OCI-LY7 (cell line): ENCODE measurements around the gene CNTN4. TPM values are rescaled to one million over a fixed set of nuclear protein-coding genes. Genes with fewer than 3 reads are reported as not detected.

Experiments
- BruUV-seq: library from RNA; stranded (reverse); fragments of 400-500 nt; replicated peaks from 2 replicates; lab custom pipeline; 2021; lab: Mats Ljungman, UMichigan
- CTCF ChIA-PET: fragments of 300-600 bp; sonication (Branson Sonifier 250); formaldehyde crosslinking; loops from one replicate; lab custom pipeline; 2022; ENCODE audit warnings: antibody characterized with exemption; ENCODE audit not compliant: unreplicated experiment; lab: Charles Lee
- POLR2A ChIA-PET: fragments of 300-600 bp; sonication (Branson Sonifier 250); formaldehyde crosslinking; loops from one replicate; lab custom pipeline; 2022; ENCODE audit warnings: antibody characterized with exemption; lab: Charles Lee
- DNase-seq: peaks from one replicate; pipeline ENCODE4 v3.0.0-alpha.2; 2015; ENCODE audit warnings: low spot score
- H2AFZ ChIP-seq: fragments of 200-600 bp; sonication (generic), shearing (Covaris generic); 2 replicates; pipeline ENCODE4 v1.6.1; 2014; ENCODE audit warnings: mild to moderate bottlenecking, antibody characterized with exemption, low read length, moderate library complexity
- H3K27ac ChIP-seq: fragments of 200-600 bp; sonication (generic); 2 replicates; pipeline ENCODE4 v1.5.1; 2014; ENCODE audit warnings: mixed run types, low read depth, mild to moderate bottlenecking, moderate library complexity, low read length, inconsistent platforms; ENCODE audit not compliant: poor library complexity, severe bottlenecking
- H3K36me3 ChIP-seq: fragments of 200-600 bp; sonication (generic); 2 replicates; pipeline ENCODE4 v1.6.1; 2014; ENCODE audit warnings: mild to moderate bottlenecking, antibody characterized with exemption, low read length, moderate library complexity, mixed read lengths; ENCODE audit not compliant: insufficient read depth
- H3K4me1 ChIP-seq: fragments of 200-600 bp; sonication (generic); 2 replicates; pipeline ENCODE4 v1.5.1; 2014; ENCODE audit warnings: mild to moderate bottlenecking, low read length; ENCODE audit not compliant: insufficient read depth, poor library complexity, severe bottlenecking
- H3K4me2 ChIP-seq: fragments of 200-600 bp; sonication (generic); 2 replicates; pipeline ENCODE4 v1.6.1; 2014; ENCODE audit warnings: mild to moderate bottlenecking, low read length
- H3K4me3 ChIP-seq: fragments of 200-600 bp; sonication (generic); 2 replicates; pipeline ENCODE4 v1.5.1; 2014; ENCODE audit warnings: mild to moderate bottlenecking, low read depth, low read length; ENCODE audit not compliant: poor library complexity, severe bottlenecking
- H3K79me2 ChIP-seq: fragments of 200-600 bp; sonication (generic); 2 replicates; pipeline ENCODE4 v1.6.1; 2016; ENCODE audit warnings: low read depth, mild to moderate bottlenecking, low read length, moderate library complexity, mixed read lengths; ENCODE audit not compliant: insufficient read depth
- H3K9me2 ChIP-seq: fragments of 200-600 bp; sonication (generic); 2 replicates; pipeline ENCODE4 v1.6.1; 2016; ENCODE audit warnings: mild to moderate bottlenecking, low read length, mixed read lengths; ENCODE audit not compliant: insufficient read depth
- H3K9me3 ChIP-seq: fragments of 200-600 bp; sonication (generic); 2 replicates; pipeline ENCODE4 v1.6.1; 2014; ENCODE audit warnings: mild to moderate bottlenecking, mixed run types, low read length, mixed read lengths
- H4K20me1 ChIP-seq: fragments of 200-600 bp; sonication (generic); 2 replicates; pipeline ENCODE4 v1.6.1; 2014; ENCODE audit warnings: mild to moderate bottlenecking, antibody characterized with exemption, low read length, moderate library complexity, mixed read lengths; ENCODE audit not compliant: insufficient read depth
- EZH2phosphoT487 ChIP-seq: fragments of 200-600 bp; sonication (generic); IDR thresholded peaks from 2 replicates; pipeline ENCODE4 v1.6.1; 2018; ENCODE audit warnings: low read depth, borderline replicate concordance, mild to moderate bottlenecking, mixed run types, antibody characterized with exemption, low read length, moderate library complexity, mixed read lengths
- intact Hi-C: fragments of 100-400 bp; cut with micrococcal nuclease; formaldehyde crosslinking; loops from one replicate; pipeline ENCODE4 v1.10.0; 2022; ENCODE audit not compliant: unreplicated experiment
- total RNA-seq, 2 experiments: library from RNA; depleted of rRNA in 1 of 2; stranded (reverse); fragments of >200 nt in 1 of 2; shearing (Covaris generic) in 1 of 2; gene quantifications; 2 replicates each; pipeline ENCODE4 v1.2.3, GENCODE V29; 2014 to 2022
- TF ChIP-seq, protein P1 (sequence below): fragments of 200-600 bp; sonication (generic); conservative IDR thresholded peaks from 2 replicates; pipeline ENCODE4 v1.5.1; 2014; ENCODE audit warnings: mild to moderate bottlenecking, antibody characterized with exemption, low read length, moderate library complexity, mixed read lengths

Gene CNTN4
- total RNA-seq, 2 experiments from 2014 or later, result not detected

DNA sequence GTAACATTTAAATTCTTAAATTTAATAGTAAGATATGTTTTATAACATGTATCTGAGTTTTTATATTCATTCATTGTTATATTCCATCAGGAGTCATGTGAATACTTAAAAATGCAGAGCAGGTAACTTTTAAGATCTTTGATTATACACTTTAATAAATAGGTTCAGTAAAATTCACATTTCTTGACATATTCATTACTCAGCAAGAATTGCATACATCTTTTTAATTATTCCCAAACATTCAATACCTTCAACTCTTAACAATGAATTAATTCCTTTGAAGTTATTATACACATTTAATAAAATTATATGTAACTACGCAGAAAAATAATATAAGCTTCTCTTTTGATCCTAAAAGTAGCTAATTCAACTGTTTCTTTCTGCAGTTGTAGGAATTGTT lies 105.4 kb downstream of the CNTN4 start:
- H2AFZ ChIP-seq, result no peak overlapping the region
- H3K79me2 ChIP-seq, result no peaks in the 10 kb centered on the region
- H4K20me1 ChIP-seq, result no peaks in the 10 kb centered on the region
- H3K4me1 ChIP-seq, result no peaks in the 10 kb centered on the region
- POLR2A ChIA-PET, result no interaction called here
- CTCF ChIA-PET, result no interaction called here
- no peak for TF ChIP-seq EZH2phosphoT487
- intact Hi-C loops, result no loop called here
- no peak overlapping the region for H3K27ac ChIP-seq
- no peaks in the 10 kb centered on the region for H3K9me3 ChIP-seq
- no peaks in the 10 kb centered on the region for H3K36me3 ChIP-seq
- no TSS peak for BruUV-seq
- H3K4me3 ChIP-seq, result no peak overlapping the region
- H3K4me2 ChIP-seq, result no peak overlapping the region
- no peak for DNase-seq
- H3K9me2 ChIP-seq, result no peaks in the 10 kb centered on the region

DNA sequence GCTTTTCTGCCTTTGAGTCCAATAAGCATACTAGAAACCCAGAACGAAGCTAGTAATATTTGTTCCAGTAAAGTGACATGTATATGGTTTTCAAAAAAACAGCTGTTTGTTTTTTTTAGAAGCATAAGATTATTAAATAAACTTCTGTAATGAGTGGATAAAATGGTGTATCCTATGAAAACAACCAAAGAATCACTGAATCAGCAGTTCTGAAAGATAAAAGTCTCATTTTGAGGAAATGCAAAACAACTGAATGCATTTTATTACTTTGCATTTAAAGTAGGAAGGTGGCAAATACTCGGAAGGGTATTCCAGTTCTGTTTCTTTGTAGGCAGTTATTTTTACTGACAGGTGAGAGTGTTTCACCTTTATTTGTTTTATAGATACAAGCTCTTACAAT lies 107.0 kb downstream of the CNTN4 start:
- CTCF ChIA-PET, result no interaction called here
- Histone ChIP-seq H2AFZ (no peak overlapping the region), H3K4me3 (no peak overlapping the region), H3K27ac (no peak overlapping the region), H3K79me2 (no peaks in the 10 kb centered on the region), H3K4me1 (no peaks in the 10 kb centered on the region), H3K9me2 (no peaks in the 10 kb centered on the region), H3K36me3 (no peaks in the 10 kb centered on the region), H3K9me3 (no peaks in the 10 kb centered on the region), H3K4me2 (no peak overlapping the region), H4K20me1 (no peaks in the 10 kb centered on the region)
- TF ChIP-seq, protein P1, sequence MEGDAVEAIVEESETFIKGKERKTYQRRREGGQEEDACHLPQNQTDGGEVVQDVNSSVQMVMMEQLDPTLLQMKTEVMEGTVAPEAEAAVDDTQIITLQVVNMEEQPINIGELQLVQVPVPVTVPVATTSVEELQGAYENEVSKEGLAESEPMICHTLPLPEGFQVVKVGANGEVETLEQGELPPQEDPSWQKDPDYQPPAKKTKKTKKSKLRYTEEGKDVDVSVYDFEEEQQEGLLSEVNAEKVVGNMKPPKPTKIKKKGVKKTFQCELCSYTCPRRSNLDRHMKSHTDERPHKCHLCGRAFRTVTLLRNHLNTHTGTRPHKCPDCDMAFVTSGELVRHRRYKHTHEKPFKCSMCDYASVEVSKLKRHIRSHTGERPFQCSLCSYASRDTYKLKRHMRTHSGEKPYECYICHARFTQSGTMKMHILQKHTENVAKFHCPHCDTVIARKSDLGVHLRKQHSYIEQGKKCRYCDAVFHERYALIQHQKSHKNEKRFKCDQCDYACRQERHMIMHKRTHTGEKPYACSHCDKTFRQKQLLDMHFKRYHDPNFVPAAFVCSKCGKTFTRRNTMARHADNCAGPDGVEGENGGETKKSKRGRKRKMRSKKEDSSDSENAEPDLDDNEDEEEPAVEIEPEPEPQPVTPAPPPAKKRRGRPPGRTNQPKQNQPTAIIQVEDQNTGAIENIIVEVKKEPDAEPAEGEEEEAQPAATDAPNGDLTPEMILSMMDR, result no peak
- no peak for TF ChIP-seq EZH2phosphoT487
- POLR2A ChIA-PET, result no interaction called here
- intact Hi-C loops, result no loop called here
- no TSS peak for BruUV-seq
- DNase-seq, result no peak

DNA sequence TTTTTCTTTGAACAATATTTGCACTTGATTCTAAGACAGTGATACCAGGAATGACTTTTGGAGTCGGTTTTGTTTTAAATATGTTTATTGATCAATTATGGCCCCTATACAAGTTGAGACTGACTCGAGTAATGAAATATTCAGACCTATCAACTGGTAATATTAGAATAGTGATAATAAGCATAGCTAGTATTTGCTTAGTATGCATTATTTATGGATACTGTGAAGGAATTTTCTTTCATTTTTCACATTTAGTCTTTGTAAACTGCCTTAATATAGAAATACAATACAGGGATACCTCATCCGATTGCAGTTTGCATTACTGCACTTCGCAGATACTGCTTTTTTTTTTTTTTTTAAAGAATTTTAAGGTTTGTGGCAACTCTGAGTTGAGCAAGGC lies 107.9 kb downstream of the CNTN4 start:
- Histone ChIP-seq H3K4me1 (no peaks in the 10 kb centered on the region), H4K20me1 (no peaks in the 10 kb centered on the region), H3K36me3 (no peaks in the 10 kb centered on the region), H2AFZ (no peak overlapping the region), H3K4me3 (no peak overlapping the region), H3K4me2 (no peak overlapping the region), H3K9me2 (no peaks in the 10 kb centered on the region), H3K27ac (no peak overlapping the region), H3K79me2 (no peaks in the 10 kb centered on the region), H3K9me3 (no peaks in the 10 kb centered on the region)
- POLR2A ChIA-PET, result interaction anchor here (0.7 kb wide), 2 partner anchors 57 to 296 kb away, joined by 3 read pairs; no protein-coding TSS in a partner anchor
- TF ChIP-seq, protein P1, result no peak
- TF ChIP-seq EZH2phosphoT487, result no peak
- no peak for DNase-seq
- intact Hi-C loops, result no loop called here
- CTCF ChIA-PET, result no interaction called here
- no TSS peak for BruUV-seq
